Activated CD4-positive, alpha-beta T cell treated with anti-CD3 and anti-CD28 coated beads for 36 hours (primary cell): ENCODE results near the gene EMSY. TPM values are rescaled to one million over a fixed set of nuclear protein-coding genes. Genes with fewer than 3 reads are reported as not detected.

Experiments
- ATAC-seq: fragments of 200-7000 bp; cut with Tn5 transposase; one replicate; pipeline ENCODE4 v1.10.0; 2021; ENCODE audit warnings: mild to moderate bottlenecking, moderate library complexity
- CTCF ChIA-PET: fragments of 350-600 bp; sonication (Branson Sonifier 250); formaldehyde crosslinking; loops from one replicate; lab custom pipeline; 2021; ENCODE audit warnings: antibody characterized with exemption; lab: Charles Lee
- POLR2A ChIA-PET: fragments of 350-600 bp; sonication (Branson Sonifier 250); formaldehyde crosslinking; loops from one replicate; lab custom pipeline; 2021; ENCODE audit warnings: antibody characterized with exemption, inconsistent platforms; lab: Charles Lee
- DNase-seq: peaks from one replicate; pipeline ENCODE4 v3.0.0-alpha.2; 2020
- H3K27ac Mint-ChIP-seq: one replicate; pipeline ENCODE4 v1.8.0; 2021; ENCODE audit warnings: mixed read lengths
- H3K27me3 Mint-ChIP-seq: one replicate; pipeline ENCODE4 v1.8.0; 2021; ENCODE audit warnings: mixed read lengths
- H3K36me3 Mint-ChIP-seq: one replicate; pipeline ENCODE4 v1.8.0; 2021; ENCODE audit warnings: low read depth, mixed read lengths
- H3K4me1 Mint-ChIP-seq: one replicate; pipeline ENCODE4 v1.8.0; 2021; ENCODE audit warnings: mixed read lengths
- H3K4me3 Mint-ChIP-seq: one replicate; pipeline ENCODE4 v1.8.0; 2021; ENCODE audit warnings: mild to moderate bottlenecking, moderate library complexity, mixed read lengths
- H3K9me3 Mint-ChIP-seq: one replicate; pipeline ENCODE4 v1.8.0; 2021; ENCODE audit warnings: low read depth, mixed read lengths
- intact Hi-C, 2 experiments: fragments of 100-400 bp; cut with DNase I in 1 of 2; cut with micrococcal nuclease in 1 of 2; formaldehyde crosslinking; loops; one replicate each; pipeline versions ENCODE4 v1.14.2 to v1.15.1; 2022 to 2024; cut with DNase I, micrococcal nuclease
- total RNA-seq, 2 experiments: library from RNA; stranded (reverse); gene quantifications; one replicate each; pipeline ENCODE4 v1.2.3, GENCODE V29; 2021

EMSY gene
- total RNA-seq, 2 experiments from 2014 or later: 28.5 to 35.4 TPM

DNA sequence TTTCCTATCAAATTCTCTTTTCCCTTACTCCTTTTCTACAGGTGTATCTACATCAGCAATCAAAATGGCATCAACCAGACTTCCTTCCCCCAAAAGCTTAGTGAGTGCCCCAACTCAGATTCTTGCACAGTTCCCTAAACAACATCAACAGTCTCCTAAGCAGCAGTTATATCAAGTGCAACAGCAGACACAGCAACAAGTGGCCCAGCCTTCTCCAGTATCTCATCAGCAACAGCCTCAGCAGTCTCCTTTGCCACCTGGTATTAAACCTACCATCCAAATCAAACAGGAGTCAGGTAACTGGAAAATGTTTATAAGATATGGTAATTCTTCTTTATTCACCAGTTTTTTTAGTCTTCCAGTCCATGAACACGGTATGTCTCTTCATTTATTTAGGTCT lies 51.4 kb downstream of the EMSY start:
- Mint-ChIP-seq H3K9me3 (peaks cover 2% of the 10 kb centered on the region), H3K27ac (no peak overlapping the region), H3K27me3 (no peaks in the 10 kb centered on the region), H3K4me1 (peaks cover 5% of the 10 kb centered on the region), H3K36me3 (peaks cover 43% of the 10 kb centered on the region), H3K4me3 (no peak overlapping the region)
- ChIA-PET CTCF (no interaction called here), POLR2A (no interaction called here)
- DNase-seq (no peak), ATAC-seq (no peak)
- intact Hi-C loops: no loop called here

DNA sequence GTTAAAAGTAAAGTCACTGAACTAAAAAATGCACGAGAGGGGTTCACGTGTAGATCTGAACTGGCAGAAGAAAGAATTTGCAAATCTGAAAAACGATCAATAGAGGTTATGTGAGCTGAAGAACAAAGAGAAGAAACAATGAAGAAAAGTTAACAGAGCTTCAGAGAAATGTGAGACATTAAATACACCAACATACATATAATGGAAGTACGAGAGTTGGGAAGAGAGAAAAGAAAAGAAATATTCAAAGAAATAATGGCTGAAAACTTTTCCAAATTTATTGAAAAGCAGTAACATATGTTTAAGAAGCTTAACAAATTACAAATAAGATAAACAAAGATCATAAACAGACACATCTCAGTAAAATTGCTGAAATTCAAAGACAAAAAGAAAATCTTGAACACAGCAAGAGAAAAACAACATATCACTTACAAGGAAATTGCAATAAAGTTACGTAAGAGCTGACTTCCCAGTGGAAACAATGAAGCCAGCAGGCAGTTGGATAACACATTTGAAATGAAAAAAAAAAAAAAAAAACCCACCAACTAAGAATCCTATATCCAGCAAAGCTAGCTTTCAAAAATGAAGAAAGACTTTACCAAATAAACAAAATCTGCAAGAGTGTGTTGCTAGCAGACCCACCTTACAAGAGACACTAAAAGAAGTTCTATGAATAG lies 56.8 kb downstream of the EMSY start:
- Mint-ChIP-seq H3K9me3 (peaks cover 6% of the 10 kb centered on the region), H3K4me1 (no peaks in the 10 kb centered on the region), H3K36me3 (peaks cover 52% of the 10 kb centered on the region), H3K27ac (no peak overlapping the region), H3K4me3 (no peak overlapping the region), H3K27me3 (no peaks in the 10 kb centered on the region)
- ATAC-seq (no peak), DNase-seq (no peak)
- intact Hi-C loops: no loop called here
- CTCF ChIA-PET: interaction anchor here (0.7 to 0.9 kb wide), 2 partner anchors 9 to 182 kb away, joined by 3 to 4 read pairs; no protein-coding TSS in a partner anchor
- POLR2A ChIA-PET: no interaction called here

DNA sequence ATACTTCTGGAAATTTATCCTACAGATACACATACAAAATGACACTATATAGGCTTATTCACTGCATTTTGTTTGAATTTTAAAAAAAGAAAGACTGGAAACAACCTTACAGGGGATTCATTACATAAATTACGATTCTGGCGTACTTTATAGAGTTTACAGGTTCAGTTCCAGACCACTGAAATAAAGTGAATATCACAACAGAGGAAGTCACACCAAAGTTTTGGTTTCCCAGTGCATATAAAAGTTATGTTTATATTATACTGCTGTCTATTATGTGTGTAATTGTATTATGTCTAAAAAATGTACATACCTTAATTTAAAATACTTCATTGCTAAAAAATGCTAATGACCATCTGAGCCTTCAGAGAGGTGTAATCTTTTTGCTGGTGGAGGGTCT lies 62.0 kb downstream of the EMSY start:
- CTCF ChIA-PET: no interaction called here
- H3K4me1 Mint-ChIP-seq: no peaks in the 10 kb centered on the region
- POLR2A ChIA-PET: no interaction called here
- no peak for ATAC-seq
- intact Hi-C loops: no loop called here
- no peaks in the 10 kb centered on the region for H3K9me3 Mint-ChIP-seq
- DNase-seq: no peak
- no peaks in the 10 kb centered on the region for H3K27me3 Mint-ChIP-seq
- H3K27ac Mint-ChIP-seq: no peak overlapping the region
- H3K4me3 Mint-ChIP-seq: no peak overlapping the region
- H3K36me3 Mint-ChIP-seq: peaks cover 23% of the 10 kb centered on the region

DNA sequence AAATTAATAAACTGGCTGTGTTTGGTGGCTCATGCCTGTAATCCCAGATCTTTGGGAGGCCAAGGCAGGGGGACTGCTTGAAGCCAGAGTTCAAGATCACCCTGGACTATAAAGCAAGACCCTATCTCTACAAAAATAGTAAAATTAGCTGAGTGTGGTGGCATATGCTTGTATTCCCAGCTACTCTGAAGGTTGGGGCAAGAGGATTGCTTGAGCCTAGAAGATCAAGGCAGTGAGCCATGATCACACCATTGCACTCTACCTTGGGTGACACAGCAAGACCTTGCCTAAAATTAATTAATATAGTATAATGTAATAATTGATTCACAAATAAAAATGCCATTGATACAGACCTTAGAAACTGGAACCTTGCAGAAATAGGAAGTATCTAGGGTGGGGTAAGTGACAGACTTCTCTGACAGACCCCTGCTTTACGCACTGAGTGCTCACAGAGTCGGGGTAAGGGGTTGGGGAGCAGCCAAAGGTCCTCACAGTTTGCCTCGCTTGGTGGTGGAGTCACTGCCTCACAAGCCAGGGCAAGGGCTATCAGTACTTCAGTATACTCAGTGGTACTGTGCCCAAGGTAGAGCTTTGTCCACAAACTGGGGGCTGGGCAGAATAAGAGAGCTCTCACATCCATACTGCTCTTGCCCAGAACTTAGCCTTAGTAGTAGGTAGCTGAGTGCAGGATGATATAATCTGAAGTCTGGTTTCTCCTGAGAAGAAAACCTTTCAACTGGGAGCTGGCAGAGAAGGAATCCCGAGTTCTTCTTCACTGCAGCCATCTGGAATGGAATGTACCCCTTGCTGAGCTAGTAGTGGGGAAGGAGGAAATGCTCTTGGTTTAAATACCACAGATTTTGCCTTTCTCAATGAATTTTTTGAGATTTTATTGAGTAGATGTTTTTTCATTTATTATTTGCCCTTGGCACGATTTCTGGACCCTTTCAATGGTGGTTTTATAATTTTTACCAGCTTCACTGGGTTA lies 65.5 kb downstream of the EMSY start:
- no peaks in the 10 kb centered on the region for H3K9me3 Mint-ChIP-seq
- ChIA-PET POLR2A (no interaction called here), CTCF (interaction anchor here (0.6 to 3.7 kb wide), 4 partner anchors 9 to 210 kb away, joined by 3 to 18 read pairs (median 4); no protein-coding TSS in a partner anchor)
- no peak overlapping the region for H3K4me3 Mint-ChIP-seq
- H3K36me3 Mint-ChIP-seq: peaks cover 12% of the 10 kb centered on the region
- H3K27me3 Mint-ChIP-seq: no peaks in the 10 kb centered on the region
- no peaks in the 10 kb centered on the region for H3K4me1 Mint-ChIP-seq
- no peak overlapping the region for H3K27ac Mint-ChIP-seq
- intact Hi-C loops: loop anchor here in 1 of 2 experiments (5.0 kb wide), 1 partner anchor 303 kb away; the partner anchor contains the start of gene WNT11
- DNase-seq: no peak
- ATAC-seq: no peak

DNA sequence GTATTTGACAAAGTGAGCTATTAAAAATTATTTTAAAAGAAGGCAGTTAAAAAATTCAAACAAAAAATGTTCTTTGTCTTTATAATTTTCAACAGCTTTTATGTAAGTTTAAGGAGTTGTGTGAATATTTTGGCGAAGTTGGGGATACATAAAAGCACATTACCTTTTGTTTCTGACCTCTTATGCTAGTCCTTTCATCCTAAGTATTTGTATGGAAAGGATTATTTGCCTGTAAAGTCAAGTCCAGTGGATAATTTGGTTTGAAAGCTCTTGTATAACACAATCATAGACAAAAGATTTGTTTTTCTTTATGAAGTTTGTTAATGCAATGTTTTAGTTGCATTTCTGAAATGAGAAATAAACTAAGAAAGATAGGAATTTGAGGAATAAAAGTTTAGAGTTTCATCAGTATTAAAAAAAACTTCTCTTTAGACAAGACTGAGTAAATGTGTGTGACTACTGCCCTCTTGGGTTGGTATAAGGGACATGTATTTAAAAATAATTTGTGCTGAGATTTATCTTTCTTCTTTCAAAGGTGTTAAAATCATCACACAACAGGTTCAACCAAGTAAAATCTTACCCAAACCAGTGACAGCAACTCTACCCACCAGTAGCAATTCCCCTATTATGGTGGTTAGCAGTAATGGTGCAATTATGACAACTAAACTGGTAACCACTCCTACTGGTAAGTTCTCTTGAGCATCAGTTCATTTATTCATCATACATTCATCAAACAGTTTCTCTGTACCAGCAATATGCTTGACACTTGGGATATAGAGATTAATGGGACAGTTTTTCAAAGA lies 68.2 kb downstream of the EMSY start:
- no peak for ATAC-seq
- CTCF ChIA-PET: interaction anchor here (0.7 to 3.7 kb wide), 4 partner anchors 11 to 305 kb away, joined by 3 to 18 read pairs (median 4); no protein-coding TSS in a partner anchor
- Mint-ChIP-seq H3K36me3 (no peaks in the 10 kb centered on the region), H3K9me3 (no peaks in the 10 kb centered on the region), H3K27ac (no peak overlapping the region), H3K27me3 (no peaks in the 10 kb centered on the region), H3K4me3 (no peak overlapping the region), H3K4me1 (no peaks in the 10 kb centered on the region)
- no peak for DNase-seq
- POLR2A ChIA-PET: no interaction called here
- intact Hi-C loops: loop anchor here (1.0 to 5.0 kb wide), 2 partner anchors 306 kb away; partner anchors contain the start of gene WNT11 (in 1 of the 2)

DNA sequence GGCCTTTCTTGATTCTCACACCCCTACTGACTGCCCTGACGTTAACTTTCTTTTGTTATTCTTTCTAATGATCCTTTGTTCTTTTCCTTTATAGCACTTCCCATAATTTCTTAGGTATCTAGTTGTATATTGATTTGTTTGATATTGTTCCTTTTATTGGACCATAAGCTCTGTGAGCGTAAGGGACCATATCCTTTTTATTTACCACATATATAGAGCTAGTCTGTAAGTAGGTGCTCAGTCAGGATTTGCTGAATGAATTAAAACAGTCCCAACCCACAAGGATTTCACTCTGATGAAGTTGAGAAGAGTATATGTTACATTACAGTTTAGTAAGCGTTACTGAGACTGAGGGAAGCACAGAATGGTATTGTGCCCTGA lies 68.8 kb downstream of the EMSY start:
- H3K4me1 Mint-ChIP-seq: no peaks in the 10 kb centered on the region
- no peak overlapping the region for H3K27ac Mint-ChIP-seq
- intact Hi-C loops: loop anchor here (1.0 to 5.0 kb wide), 2 partner anchors 306 kb away; partner anchors contain the start of gene WNT11 (in 1 of the 2)
- H3K36me3 Mint-ChIP-seq: no peaks in the 10 kb centered on the region
- POLR2A ChIA-PET: no interaction called here
- H3K9me3 Mint-ChIP-seq: no peaks in the 10 kb centered on the region
- H3K27me3 Mint-ChIP-seq: no peaks in the 10 kb centered on the region
- DNase-seq (no peak), ATAC-seq (no peak)
- CTCF ChIA-PET: interaction anchor here (0.6 to 3.7 kb wide), 3 partner anchors 11 to 195 kb away, joined by 3 to 18 read pairs (median 4); no protein-coding TSS in a partner anchor
- H3K4me3 Mint-ChIP-seq: no peak overlapping the region

DNA sequence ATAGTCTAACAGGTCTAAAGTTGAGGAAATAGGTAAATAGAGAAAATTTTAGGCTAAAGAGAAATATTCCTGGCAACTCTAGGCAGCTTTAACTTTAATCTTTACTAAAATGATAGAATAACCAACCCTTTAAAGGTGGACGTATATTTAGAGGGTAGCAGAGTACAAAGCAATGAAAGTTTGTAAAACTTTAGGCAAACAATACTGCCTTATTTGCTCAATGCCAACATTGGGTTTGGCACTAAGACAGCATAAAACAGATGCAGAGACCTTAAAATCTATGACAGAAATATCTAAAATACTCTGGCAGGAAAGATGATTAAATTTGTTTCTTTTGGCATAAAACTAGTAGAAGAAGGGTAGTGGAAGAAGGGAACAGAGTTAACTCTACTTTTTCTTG lies 70.7 kb downstream of the EMSY start:
- Mint-ChIP-seq H3K4me3 (no peak overlapping the region), H3K9me3 (no peaks in the 10 kb centered on the region), H3K4me1 (no peaks in the 10 kb centered on the region), H3K27me3 (no peaks in the 10 kb centered on the region), H3K36me3 (peaks cover 4% of the 10 kb centered on the region), H3K27ac (no peak overlapping the region)
- DNase-seq: no peak
- no peak for ATAC-seq
- ChIA-PET POLR2A (no interaction called here), CTCF (no interaction called here)
- intact Hi-C loops: no loop called here

DNA sequence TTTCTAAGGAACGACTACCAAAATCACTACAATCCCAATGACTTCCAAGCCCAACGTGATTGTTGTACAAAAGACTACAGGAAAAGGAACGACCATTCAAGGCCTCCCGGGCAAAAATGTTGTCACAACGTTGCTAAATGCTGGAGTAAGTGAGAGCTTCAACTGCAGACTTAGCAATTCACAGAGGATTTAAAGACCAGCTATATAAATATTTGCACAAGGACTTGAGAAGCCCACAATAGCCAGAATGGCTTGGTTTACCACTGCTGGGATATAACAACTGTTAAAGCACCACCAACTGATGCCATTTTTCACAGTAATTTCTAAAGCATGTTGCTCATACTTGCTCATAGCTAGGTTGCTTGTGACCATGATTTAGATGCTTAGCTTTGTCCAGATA lies 78.3 kb downstream of the EMSY start:
- POLR2A ChIA-PET: no interaction called here
- CTCF ChIA-PET: interaction anchor here (3.4 kb wide), 1 partner anchor 11 kb away, joined by 18 read pairs; no protein-coding TSS in a partner anchor
- no peak overlapping the region for H3K27ac Mint-ChIP-seq

DNA sequence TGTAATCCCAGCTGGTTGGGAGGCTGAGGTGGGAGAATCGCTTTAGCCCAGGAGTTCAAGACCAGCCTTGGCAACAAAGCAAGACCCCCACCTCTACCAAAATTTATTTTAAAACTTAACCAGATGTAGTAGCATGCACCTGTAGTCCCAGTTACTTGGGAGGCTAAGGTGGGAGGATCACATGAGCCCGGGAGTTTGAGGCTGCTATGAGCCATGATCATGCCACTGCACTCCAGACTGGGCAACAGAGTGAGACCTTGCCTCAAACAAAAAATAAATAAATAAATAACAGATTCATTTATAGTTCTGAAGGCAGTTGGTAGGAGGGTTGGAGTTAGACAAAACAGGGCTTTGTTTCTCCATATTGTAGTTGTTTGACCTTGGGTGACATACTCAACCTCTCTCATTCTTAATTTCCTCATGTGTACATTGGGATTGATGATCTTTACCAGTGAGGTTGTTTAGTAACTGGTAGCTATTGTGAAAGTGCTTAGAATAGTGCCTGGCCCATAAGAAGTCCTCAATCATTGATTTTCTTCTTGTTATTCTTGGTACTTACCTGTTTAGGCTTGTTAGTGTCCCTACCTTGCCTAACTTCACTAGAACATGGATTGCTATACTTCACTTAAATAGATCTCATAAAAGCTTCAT lies 79.1 kb downstream of the EMSY start:
- CTCF ChIA-PET: interaction anchor here (3.4 kb wide), 1 partner anchor 12 kb away, joined by 18 read pairs; no protein-coding TSS in a partner anchor
- Mint-ChIP-seq H3K36me3 (peaks cover 28% of the 10 kb centered on the region), H3K4me1 (no peaks in the 10 kb centered on the region), H3K4me3 (no peak overlapping the region), H3K9me3 (no peaks in the 10 kb centered on the region), H3K27ac (no peak overlapping the region), H3K27me3 (no peaks in the 10 kb centered on the region)
- POLR2A ChIA-PET: interaction anchor here (0.7 kb wide), 1 partner anchor 391 kb away, joined by 3 read pairs; no protein-coding TSS in a partner anchor
- intact Hi-C loops: no loop called here
- DNase-seq (no peak), ATAC-seq (no peak)

More for the DNA sequence above, 78.3 kb downstream of the EMSY start:
- intact Hi-C loops: no loop called here
- Mint-ChIP-seq H3K9me3 (no peaks in the 10 kb centered on the region), H3K36me3 (peaks cover 23% of the 10 kb centered on the region), H3K27me3 (no peaks in the 10 kb centered on the region), H3K4me1 (no peaks in the 10 kb centered on the region), H3K4me3 (no peak overlapping the region)
- DNase-seq (no peak), ATAC-seq (no peak)

DNA sequence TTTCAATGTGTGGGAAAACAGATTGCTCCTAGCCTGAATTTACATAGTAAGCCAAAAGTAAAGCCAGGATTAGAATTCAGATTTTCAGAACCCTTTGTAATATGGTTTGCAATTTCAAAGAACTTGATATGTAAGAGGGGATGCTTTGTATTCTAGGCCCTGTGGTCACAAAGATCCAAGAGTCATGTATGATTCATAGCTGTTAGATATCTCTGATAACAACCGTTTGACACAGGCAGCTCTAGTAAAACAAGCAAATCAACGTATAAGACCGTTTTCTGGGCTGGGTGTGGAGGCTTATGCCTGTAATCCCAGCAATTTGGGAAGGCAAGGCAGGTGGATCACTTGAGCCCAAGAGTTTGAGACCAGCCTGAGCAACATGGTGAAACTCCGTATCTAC lies 79.6 kb downstream of the EMSY start:
- POLR2A ChIA-PET: no interaction called here
- CTCF ChIA-PET: interaction anchor here (0.6 to 3.4 kb wide), 3 partner anchors 12 to 156 kb away, joined by 3 to 18 read pairs (median 5); no protein-coding TSS in a partner anchor
- Mint-ChIP-seq H3K4me1 (no peaks in the 10 kb centered on the region), H3K9me3 (no peaks in the 10 kb centered on the region), H3K27me3 (no peaks in the 10 kb centered on the region), H3K36me3 (peaks cover 26% of the 10 kb centered on the region), H3K27ac (no peak overlapping the region), H3K4me3 (no peak overlapping the region)
- no peak for ATAC-seq
- intact Hi-C loops: no loop called here
- DNase-seq: no peak
